Choroid plexus epithelial cell (primary cell): Measurements from ENCODE around the gene FCN1.

Experiments
- DNase-seq: peaks from one replicate; pipeline ENCODE4 v3.0.0-alpha.2; 2010; ENCODE audit warnings: low read depth
- H3K4me3 ChIP-seq: 2 replicates; pipeline ENCODE4 v1.5.1; 2011; ENCODE audit warnings: low read depth, mild to moderate bottlenecking, control low read depth, low read length, moderate library complexity
- CTCF ChIP-seq: conservative IDR thresholded peaks from 2 replicates; pipeline ENCODE4 v1.5.1; 2011; ENCODE audit warnings: low read depth, mild to moderate bottlenecking, control low read depth, inconsistent platforms, low read length, moderate library complexity

FCN1 gene

GRCh38 chr9:134915046-134915985, 2.4 kb downstream of the FCN1 start:
- TF ChIP-seq CTCF: no peak
- no peak overlapping the region for H3K4me3 ChIP-seq
- DNase-seq: no peak

GRCh38 chr9:134914501-134914834, 3.2 kb downstream of the FCN1 start:
- no peak for DNase-seq
- H3K4me3 ChIP-seq: no peak overlapping the region
- no peak for TF ChIP-seq CTCF

GRCh38 chr9:134913713-134914500, 3.8 kb downstream of the FCN1 start:
- no peak for DNase-seq
- no peak for TF ChIP-seq CTCF
- H3K4me3 ChIP-seq: no peak overlapping the region

- TF ChIP-seq CTCF: no peak
- no peak overlapping the region for H3K4me3 ChIP-seq
- DNase-seq: no peak
Measured at GRCh38 chr9:134913041-134913712, 4.5 kb downstream of the FCN1 start.

- TF ChIP-seq CTCF: no peak
- DNase-seq: no peak
- no peak overlapping the region for H3K4me3 ChIP-seq
Measured at GRCh38 chr9:134912126-134912840, 5.4 kb downstream of the FCN1 start.
